Measurements from ENCODE around the gene MAGI2. TPM values are rescaled to one million over a fixed set of nuclear protein-coding genes. Genes with fewer than 3 reads are reported as not detected.
"Not testable (repeated sequence)": the region's sequence is repeated elsewhere in the genome, so short reads cannot be mapped to it uniquely, and the experiment has no call there.

MAGI2 gene
- total and polyA plus RNA-seq, 2 experiments from 2014 or later, result 3.5 to 4.1 TPM

DNA sequence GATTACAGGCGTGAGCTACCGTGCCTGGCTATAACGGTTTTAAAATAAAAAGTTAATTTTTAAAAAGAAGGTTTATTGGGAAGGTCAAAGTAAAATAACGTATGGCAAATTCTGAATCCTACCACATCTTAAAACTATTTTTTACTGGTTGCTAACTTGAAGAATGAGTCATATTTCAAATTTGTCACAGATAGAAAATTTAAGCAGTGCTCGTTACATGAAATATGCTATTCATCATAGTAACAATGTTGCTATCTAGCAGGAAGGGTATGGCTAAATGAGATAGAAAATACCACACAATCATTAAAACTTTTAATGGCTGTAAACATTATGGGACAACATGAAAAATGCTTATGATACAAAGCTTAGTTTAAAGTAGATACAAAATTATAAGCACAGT lies 1154.4 kb downstream of the MAGI2 start:
- Histone ChIP-seq H3F3A (ENCODE audit: insufficient read depth) (peaks cover 55% of the 10 kb centered on the region), H2AFZ (no peak overlapping the region), H4K20me1 (ENCODE audit: insufficient read depth) (no peaks in the 10 kb centered on the region), H3K27ac (peak overlapping the region; percentile 36), H3K9ac (no peak overlapping the region), H3K4me2 (ENCODE audit: unreplicated experiment) (peak overlapping the region; percentile 3), H3K9me2 (ENCODE audit: insufficient read depth) (no peaks in the 10 kb centered on the region), H3K79me2 (ENCODE audit: insufficient read depth) (no peaks in the 10 kb centered on the region), H3K4me1 (ENCODE audit: insufficient read depth) (peaks cover 62% of the 10 kb centered on the region), H3K9me3 (ENCODE audit: low read depth) (no peaks in the 10 kb centered on the region), H3K36me3 (ENCODE audit: low read depth) (no peaks in the 10 kb centered on the region), H3K4me3 (no peak overlapping the region), H3K27me3 (replicated peaks; ENCODE audit: insufficient read depth) (no peaks in the 10 kb centered on the region)
- in situ Hi-C loops (cut with MboI), result no loop called here
- TF ChIP-seq EZH2phosphoT487 (IDR thresholded peaks at IDR 0.05; ENCODE audit: insufficient read depth, low read depth), result no peak
- TF ChIP-seq EZH2 (IDR thresholded peaks at IDR 0.05; ENCODE audit: insufficient read depth, poor library complexity, severe bottlenecking), result no peak
- peak; percentile 48 for DNase-seq
- 69 to 74% methylated on average over 5 of the region's 5 CpGs for WGBS, 2 experiments (ENCODE audit: low coverage in 1 of 2, low lambda C conversion rate in 2 of 2, missing lambda C conversion rate in 2 of 2)

DNA sequence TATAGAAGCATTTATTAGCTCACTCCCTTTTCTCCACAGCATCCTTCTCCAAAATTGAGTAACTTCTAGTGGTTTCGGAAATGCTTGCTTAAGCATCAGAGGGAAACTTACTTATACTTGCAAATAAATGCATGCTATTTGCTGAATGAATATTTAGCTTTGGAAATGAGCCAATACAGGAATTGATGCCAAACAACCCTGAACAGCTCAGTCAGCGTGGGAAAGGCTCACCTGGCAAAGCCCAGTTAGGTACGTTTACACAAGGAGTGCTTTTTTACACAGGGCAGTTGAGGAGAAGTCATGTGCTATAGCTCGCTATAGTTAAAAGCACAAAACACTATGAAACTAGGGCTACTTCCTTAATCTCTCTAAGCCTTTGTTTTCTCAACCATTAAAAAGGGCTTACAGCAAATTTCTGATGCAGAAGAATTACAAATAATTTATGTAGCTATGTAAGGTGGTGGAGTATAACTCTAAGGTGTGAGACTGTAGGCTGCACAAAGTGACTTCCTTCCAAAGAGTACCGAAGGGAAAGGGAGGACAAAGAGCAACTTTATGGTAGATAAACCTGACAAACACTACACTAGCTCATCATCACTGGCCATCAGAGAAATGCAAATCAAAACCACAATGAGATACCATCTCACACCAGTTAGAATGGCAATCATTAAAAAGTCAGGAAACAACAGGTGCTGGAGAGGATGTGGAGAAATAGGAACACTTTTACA lies 1156.7 kb downstream of the MAGI2 start:
- Histone ChIP-seq H3K4me1 (ENCODE audit: insufficient read depth) (peaks cover 41% of the 10 kb centered on the region), H3K27me3 (replicated peaks; ENCODE audit: insufficient read depth) (no peaks in the 10 kb centered on the region), H3K4me2 (ENCODE audit: unreplicated experiment) (no peak overlapping the region), H3K9me3 (ENCODE audit: low read depth) (no peaks in the 10 kb centered on the region), H3K9ac (no peak overlapping the region), H2AFZ (no peak overlapping the region), H3F3A (ENCODE audit: insufficient read depth) (peaks cover 42% of the 10 kb centered on the region), H3K27ac (no peak overlapping the region), H3K4me3 (no peak overlapping the region), H3K9me2 (ENCODE audit: insufficient read depth) (no peaks in the 10 kb centered on the region), H3K79me2 (ENCODE audit: insufficient read depth) (no peaks in the 10 kb centered on the region), H4K20me1 (ENCODE audit: insufficient read depth) (no peaks in the 10 kb centered on the region), H3K36me3 (ENCODE audit: low read depth) (no peaks in the 10 kb centered on the region)
- DNase-seq, result no peak
- 95% methylated on average over 5 of the region's 5 CpGs for WGBS, 2 experiments (ENCODE audit: low coverage in 1 of 2, low lambda C conversion rate in 2 of 2, missing lambda C conversion rate in 2 of 2)
- TF ChIP-seq EZH2 (IDR thresholded peaks at IDR 0.05; ENCODE audit: insufficient read depth, poor library complexity, severe bottlenecking) (no peak), EZH2phosphoT487 (IDR thresholded peaks at IDR 0.05; ENCODE audit: insufficient read depth, low read depth) (no peak)
- in situ Hi-C loops (cut with MboI), result no loop called here

GRCh38 chr7:78296046-78296597 lies 1157.3 kb downstream of the MAGI2 start:
- Histone ChIP-seq H3K9me3 (ENCODE audit: low read depth) (no peaks in the 10 kb centered on the region), H3F3A (ENCODE audit: insufficient read depth) (peaks cover 35% of the 10 kb centered on the region), H3K79me2 (ENCODE audit: insufficient read depth) (no peaks in the 10 kb centered on the region), H3K4me1 (ENCODE audit: insufficient read depth) (peaks cover 35% of the 10 kb centered on the region), H3K4me2 (ENCODE audit: unreplicated experiment) (no peak overlapping the region), H3K36me3 (ENCODE audit: low read depth) (no peaks in the 10 kb centered on the region), H4K20me1 (ENCODE audit: insufficient read depth) (no peaks in the 10 kb centered on the region), H3K9ac (no peak overlapping the region), H3K4me3 (no peak overlapping the region), H3K9me2 (ENCODE audit: insufficient read depth) (no peaks in the 10 kb centered on the region), H3K27me3 (replicated peaks; ENCODE audit: insufficient read depth) (no peaks in the 10 kb centered on the region), H2AFZ (peak overlapping the region; percentile 17; the same call in 1 of the 2 replicates), H3K27ac (peak overlapping the region; percentile 11; the same call in 1 of the 2 replicates)
- 82 to 89% methylated on average over 2 of the region's 2 CpGs for WGBS, 2 experiments (ENCODE audit: low coverage in 1 of 2, low lambda C conversion rate in 2 of 2, missing lambda C conversion rate in 2 of 2)
- TF ChIP-seq EZH2phosphoT487 (IDR thresholded peaks at IDR 0.05; ENCODE audit: insufficient read depth, low read depth) (no peak), EZH2 (IDR thresholded peaks at IDR 0.05; ENCODE audit: insufficient read depth, poor library complexity, severe bottlenecking) (no peak)
- in situ Hi-C loops (cut with MboI), result no loop called here
- peak; percentile 33 for DNase-seq

GRCh38 chr7:78289471-78289870 lies 1164.0 kb downstream of the MAGI2 start:
- H3K9ac ChIP-seq; H3K9me2 ChIP-seq (ENCODE audit: insufficient read depth); H3K27me3 ChIP-seq (replicated peaks; ENCODE audit: insufficient read depth); H4K20me1 ChIP-seq (ENCODE audit: insufficient read depth); H3K9me3 ChIP-seq (ENCODE audit: low read depth); in situ Hi-C loops (cut with MboI); H3K4me2 ChIP-seq (ENCODE audit: unreplicated experiment); H3K4me3 ChIP-seq; DNase-seq; H3K36me3 ChIP-seq (ENCODE audit: low read depth); H3K27ac ChIP-seq; H3K79me2 ChIP-seq (ENCODE audit: insufficient read depth); H3K4me1 ChIP-seq (ENCODE audit: insufficient read depth); H3F3A ChIP-seq (ENCODE audit: insufficient read depth); H2AFZ ChIP-seq: not testable (repeated sequence)
- 48 to 52% methylated on average over 3 of the region's 3 CpGs for WGBS, 2 experiments (ENCODE audit: low coverage in 1 of 2, low lambda C conversion rate in 2 of 2, missing lambda C conversion rate in 2 of 2)
